Cardiac muscle cell (in vitro differentiated cells and primary cell): ENCODE results near the gene SMAD2. TPM values are rescaled to one million over a fixed set of nuclear protein-coding genes. Genes with fewer than 3 reads are reported as not detected.

Experiments
- DNase-seq, 2 donors: peaks; one replicate each; pipeline versions ENCODE4 v3.0.0 to v3.0.0-alpha.2; 2010 to 2017; ENCODE audit warnings: low read depth in 1 of 2, low spot score in 1 of 2
- H3K27ac ChIP-seq: fragments of 200-600 bp; sonication (generic); 2 replicates; pipeline ENCODE4 v1.5.1; 2016
- H3K27me3 ChIP-seq: fragments of 200-600 bp; sonication (generic); 2 replicates; pipeline ENCODE4 v1.6.0; 2016; ENCODE audit warnings: control low read depth
- H3K36me3 ChIP-seq: fragments of 200-600 bp; sonication (generic); 2 replicates; pipeline ENCODE4 v1.5.1; 2016; ENCODE audit warnings: control low read depth
- H3K4me1 ChIP-seq: fragments of 200-600 bp; sonication (generic); 2 replicates; pipeline ENCODE4 v1.8.1; 2017; ENCODE audit warnings: low read depth, mild to moderate bottlenecking, mixed run types
- H3K4me3 ChIP-seq: fragments of 200-600 bp; sonication (generic); 2 replicates; pipeline ENCODE4 v1.5.1; 2016; ENCODE audit warnings: mild to moderate bottlenecking
- H3K9me3 ChIP-seq: fragments of 200-600 bp; sonication (generic); 2 replicates; pipeline ENCODE4 v1.5.1; 2017; ENCODE audit warnings: low read depth, mild to moderate bottlenecking, control low read depth
- polyA plus RNA-seq: library from polyadenylated mRNA; unstranded; fragments of >200 nt; fragmentation: Nextera tagmentation; extraction: Ambion mirVana; gene quantifications from 2 replicates; pipeline ENCODE4 v1.2.1, GENCODE V29; 2016
- total RNA-seq: library from RNA; depleted of rRNA; stranded (reverse); fragments of >200 nt; gene quantifications from 2 replicates; pipeline ENCODE4 v1.2.3, GENCODE V29; 2016
- TF ChIP-seq, protein P1 (sequence below): IDR thresholded peaks from 2 replicates; pipeline ENCODE4 v1.5.1; 2012; ENCODE audit warnings: low read depth, mild to moderate bottlenecking, low read length

SMAD2 gene
- total and polyA plus RNA-seq, 2 experiments from 2014 or later, result 84.6 to 85.8 TPM

DNA sequence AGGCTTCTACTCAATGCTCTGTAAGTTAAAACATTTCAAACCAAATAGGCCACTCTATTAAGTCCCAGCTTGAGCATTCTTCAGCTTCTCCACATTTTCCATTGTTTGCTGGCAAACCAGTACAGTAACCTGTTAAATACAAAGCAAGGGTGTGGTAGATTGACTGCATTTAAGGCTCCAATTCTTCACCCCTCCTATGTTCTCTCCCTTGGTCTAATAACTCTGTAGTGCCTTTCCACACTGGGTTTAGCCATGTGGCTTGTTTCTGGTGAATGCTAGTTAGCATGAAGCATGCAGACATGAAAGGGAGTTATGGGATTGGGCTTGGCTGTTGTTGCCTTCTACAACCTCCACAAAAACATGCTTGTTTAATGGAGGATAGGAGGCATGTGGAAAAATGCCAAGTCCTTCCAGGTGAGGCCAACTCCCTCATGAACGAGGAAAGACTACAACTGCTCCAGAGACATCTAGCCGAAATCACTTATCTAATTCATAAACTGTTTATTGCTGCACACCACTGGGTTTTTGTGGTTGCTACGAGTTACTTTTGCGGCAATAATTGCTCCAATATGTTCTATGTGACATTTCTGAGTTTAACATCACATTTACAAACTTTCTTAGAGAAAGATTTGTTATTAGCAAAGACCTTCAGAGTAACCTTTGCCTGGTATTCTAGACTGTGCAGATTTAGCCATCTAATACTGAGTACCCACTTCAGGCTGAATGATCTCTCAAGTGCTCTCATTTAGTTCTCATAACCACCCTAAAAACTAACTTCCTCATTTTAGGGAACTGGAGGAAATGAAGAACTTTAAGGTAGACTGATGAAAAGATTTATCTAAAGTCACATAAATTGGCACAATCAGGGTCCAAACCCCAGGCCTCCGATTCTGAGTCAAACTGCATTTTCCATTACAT lies 104.0 kb downstream of the SMAD2 start:
- DNase-seq, result no peak
- Histone ChIP-seq H3K9me3 (no peaks in the 10 kb centered on the region), H3K4me1 (peaks cover 9% of the 10 kb centered on the region), H3K27me3 (no peaks in the 10 kb centered on the region), H3K36me3 (peaks cover 4% of the 10 kb centered on the region), H3K4me3 (no peak overlapping the region), H3K27ac (peak overlapping the region; percentile 34)
- TF ChIP-seq, protein P1, sequence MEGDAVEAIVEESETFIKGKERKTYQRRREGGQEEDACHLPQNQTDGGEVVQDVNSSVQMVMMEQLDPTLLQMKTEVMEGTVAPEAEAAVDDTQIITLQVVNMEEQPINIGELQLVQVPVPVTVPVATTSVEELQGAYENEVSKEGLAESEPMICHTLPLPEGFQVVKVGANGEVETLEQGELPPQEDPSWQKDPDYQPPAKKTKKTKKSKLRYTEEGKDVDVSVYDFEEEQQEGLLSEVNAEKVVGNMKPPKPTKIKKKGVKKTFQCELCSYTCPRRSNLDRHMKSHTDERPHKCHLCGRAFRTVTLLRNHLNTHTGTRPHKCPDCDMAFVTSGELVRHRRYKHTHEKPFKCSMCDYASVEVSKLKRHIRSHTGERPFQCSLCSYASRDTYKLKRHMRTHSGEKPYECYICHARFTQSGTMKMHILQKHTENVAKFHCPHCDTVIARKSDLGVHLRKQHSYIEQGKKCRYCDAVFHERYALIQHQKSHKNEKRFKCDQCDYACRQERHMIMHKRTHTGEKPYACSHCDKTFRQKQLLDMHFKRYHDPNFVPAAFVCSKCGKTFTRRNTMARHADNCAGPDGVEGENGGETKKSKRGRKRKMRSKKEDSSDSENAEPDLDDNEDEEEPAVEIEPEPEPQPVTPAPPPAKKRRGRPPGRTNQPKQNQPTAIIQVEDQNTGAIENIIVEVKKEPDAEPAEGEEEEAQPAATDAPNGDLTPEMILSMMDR, result no peak

DNA sequence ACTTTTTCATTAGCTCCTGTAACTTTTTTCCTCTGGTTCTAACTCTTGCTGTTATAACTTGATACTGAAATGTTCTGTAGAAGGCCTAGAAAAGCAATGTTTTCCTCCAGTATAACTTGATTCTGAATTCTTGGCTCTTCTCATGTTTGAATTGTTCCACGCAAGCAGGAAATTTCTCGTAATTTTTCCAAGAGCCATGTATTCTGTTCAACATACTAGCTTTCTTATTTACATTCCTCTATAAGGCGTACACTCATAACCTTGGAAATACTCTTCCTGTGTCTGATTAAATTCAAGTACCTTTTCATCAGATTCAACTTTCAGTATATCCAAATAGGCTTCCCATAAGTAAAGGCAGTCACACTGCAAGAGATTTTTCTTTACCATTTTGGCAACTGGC lies 109.1 kb downstream of the SMAD2 start:
- H3K9me3 ChIP-seq, result no peaks in the 10 kb centered on the region
- no peak for DNase-seq
- H3K27me3 ChIP-seq, result no peaks in the 10 kb centered on the region
- H3K4me1 ChIP-seq, result peaks cover 8% of the 10 kb centered on the region
- no peaks in the 10 kb centered on the region for H3K36me3 ChIP-seq
- no peak overlapping the region for H3K4me3 ChIP-seq
- TF ChIP-seq, protein P1, result no peak
- no peak overlapping the region for H3K27ac ChIP-seq

DNA sequence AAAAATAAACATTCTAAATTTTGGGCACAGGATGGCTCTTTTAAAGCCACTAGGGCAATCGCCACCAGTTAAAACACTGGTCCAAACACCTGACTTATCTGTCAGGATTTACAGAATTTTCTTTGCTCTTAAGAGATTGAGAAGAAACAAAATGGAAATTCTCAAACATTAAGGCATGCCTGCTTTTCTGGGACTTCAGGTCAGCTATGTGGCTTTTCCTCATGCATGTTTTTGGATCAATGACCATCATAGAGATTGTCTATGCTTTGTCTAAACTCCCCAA lies 112.7 kb downstream of the SMAD2 start:
- H3K36me3 ChIP-seq, result no peaks in the 10 kb centered on the region
- H3K4me3 ChIP-seq, result no peak overlapping the region
- no peak overlapping the region for H3K27ac ChIP-seq

DNA sequence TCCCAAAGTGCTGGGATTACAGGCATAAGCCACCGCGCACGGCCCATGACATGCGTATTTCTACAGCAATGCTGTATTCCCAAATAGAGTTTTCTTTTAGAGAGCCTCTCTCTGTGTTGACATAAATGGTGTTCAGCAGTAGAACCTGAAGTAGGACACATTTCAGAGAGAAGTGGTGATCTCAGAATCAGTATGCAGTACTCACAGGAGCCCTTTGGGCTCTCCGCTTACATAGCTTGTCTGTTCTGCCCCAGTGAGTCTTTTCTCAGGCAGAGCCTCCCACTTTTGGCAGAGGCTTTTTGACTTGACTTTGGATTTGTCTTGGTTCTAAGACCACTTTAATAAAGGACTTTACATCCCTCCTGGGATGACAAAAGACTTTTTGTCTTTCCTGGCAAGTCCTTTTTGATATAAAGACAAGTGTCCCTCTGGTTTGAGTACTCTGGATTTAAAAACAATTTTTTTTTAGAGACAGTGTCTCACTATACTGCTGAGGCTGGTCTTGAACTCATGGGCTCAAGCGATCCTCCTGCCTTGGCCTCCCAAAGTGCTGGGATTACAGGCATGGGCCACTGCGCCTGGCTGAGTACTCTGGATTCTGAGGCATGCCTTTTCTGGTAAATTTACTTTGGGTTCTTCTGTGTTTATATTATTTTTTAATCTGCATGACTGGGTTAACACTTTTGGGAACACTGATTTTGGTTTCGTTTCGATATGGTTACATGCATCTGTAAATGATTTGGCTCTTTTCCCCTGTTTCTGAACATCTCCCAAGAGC lies 113.3 kb downstream of the SMAD2 start:
- H3K4me1 ChIP-seq, result peaks cover 5% of the 10 kb centered on the region
- H3K4me3 ChIP-seq, result no peak overlapping the region
- no peak overlapping the region for H3K27ac ChIP-seq
- H3K36me3 ChIP-seq, result no peaks in the 10 kb centered on the region
- no peak for DNase-seq
- H3K27me3 ChIP-seq, result no peaks in the 10 kb centered on the region
- TF ChIP-seq, protein P1, result no peak
- no peaks in the 10 kb centered on the region for H3K9me3 ChIP-seq

More for the DNA sequence above, 112.7 kb downstream of the SMAD2 start:
- H3K27me3 ChIP-seq, result no peaks in the 10 kb centered on the region
- no peaks in the 10 kb centered on the region for H3K9me3 ChIP-seq
- peaks cover 5% of the 10 kb centered on the region for H3K4me1 ChIP-seq
- TF ChIP-seq, protein P1, result no peak
- no peak for DNase-seq

DNA sequence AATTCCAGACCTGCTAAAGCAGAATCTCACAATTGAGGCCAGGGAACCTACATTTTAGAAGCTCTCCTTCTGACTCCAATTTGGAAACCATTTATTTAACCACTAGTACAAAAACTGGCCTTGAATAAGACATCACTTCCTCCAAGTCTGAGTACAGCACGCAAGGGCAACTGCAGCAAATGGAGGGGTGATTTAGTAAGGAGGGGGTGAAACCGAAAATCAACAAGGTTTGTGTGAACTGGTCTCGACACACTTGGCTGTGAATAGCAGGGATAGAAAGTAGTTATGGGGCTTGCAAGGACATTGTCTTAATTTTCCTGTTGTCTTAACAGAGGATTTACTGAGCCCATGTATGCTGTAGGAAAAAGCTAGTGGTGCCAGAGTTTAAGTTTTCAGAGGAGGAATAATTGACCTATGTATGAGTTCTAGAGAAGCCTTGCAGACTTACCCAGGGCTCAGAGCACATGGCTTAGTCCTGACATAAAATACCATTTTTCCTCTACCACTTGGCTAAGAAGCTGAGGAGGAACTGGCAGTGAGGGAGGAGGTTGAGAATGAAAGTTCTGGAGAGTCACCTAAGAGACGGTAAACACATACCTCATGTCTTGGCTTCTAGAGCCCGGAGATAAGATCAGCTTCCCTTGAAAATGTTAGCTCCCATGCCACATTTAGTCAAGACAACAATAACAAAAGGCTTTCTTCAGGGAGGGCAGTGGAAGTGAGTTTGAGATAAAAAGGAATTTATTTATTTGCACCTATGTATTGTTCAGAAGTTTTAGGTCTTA lies 114.8 kb downstream of the SMAD2 start:
- H3K27me3 ChIP-seq, result no peaks in the 10 kb centered on the region
- no peaks in the 10 kb centered on the region for H3K36me3 ChIP-seq
- peak; percentile 4 to 36 for DNase-seq
- peaks cover 5% of the 10 kb centered on the region for H3K4me1 ChIP-seq
- H3K9me3 ChIP-seq, result no peaks in the 10 kb centered on the region
- TF ChIP-seq, protein P1, result no peak
- no peak overlapping the region for H3K4me3 ChIP-seq
- H3K27ac ChIP-seq, result no peak overlapping the region
